Gastroesophageal sphincter (tissue), 3 donors: ENCODE measurements around the gene RFX2.

Source experiments
- CTCF ChIP-seq, 4 experiments: fragments of 200-600 bp in 2 of 4; fragments of 450-650 bp in 2 of 4; sonication (generic) in 1 of 4; IDR thresholded peaks; one replicate each; pipeline ENCODE4 v1.5.1; 2017 to 2019; ENCODE audit warnings: antibody characterized with exemption in 4 of 4, mild to moderate bottlenecking in 2 of 4, moderate library complexity in 2 of 4
- EP300 ChIP-seq: sonication (generic); formaldehyde crosslinking; IDR thresholded peaks from one replicate; pipeline ENCODE4 v1.6.1; 2017; ENCODE audit warnings: antibody characterized with exemption, mild to moderate bottlenecking
- POLR2A ChIP-seq, 2 donors: fragments of 450-650 bp; IDR thresholded peaks; one replicate each; pipeline ENCODE4 v1.6.1; 2017; ENCODE audit warnings: antibody characterized with exemption in 2 of 2, mild to moderate bottlenecking in 2 of 2, moderate library complexity in 1 of 2
- POLR2AphosphoS5 ChIP-seq: sonication (generic); formaldehyde crosslinking; IDR thresholded peaks from one replicate; pipeline ENCODE4 v1.6.1; 2017; ENCODE audit warnings: antibody characterized with exemption

- TF ChIP-seq CTCF (IDR thresholded peaks at IDR 0.05) (no peak), POLR2A (IDR thresholded peaks at IDR 0.05) (no peak), POLR2AphosphoS5 (no peak), EP300 (no peak)
Observed at GRCh38 chr19:6084821-6085220, 25.5 kb downstream of the RFX2 start.
